Progenitor cell of endocrine pancreas (in vitro differentiated cells): ENCODE measurements around the gene UTP20. TPM values are rescaled to one million over a fixed set of nuclear protein-coding genes. Genes with fewer than 3 reads are reported as not detected.

Experiments used
- DNase-seq: peaks from one replicate; pipeline ENCODE4 v3.0.0; 2021; ENCODE audit warnings: low spot score; ENCODE audit not compliant: unreplicated experiment
- H3K27ac Mint-ChIP-seq: 2 replicates; pipeline ENCODE4 v1.8.0; 2021; ENCODE audit warnings: mild to moderate bottlenecking, moderate library complexity, mixed read lengths
- H3K27me3 Mint-ChIP-seq: 2 replicates; pipeline ENCODE4 v1.8.0; 2021; ENCODE audit warnings: mixed read lengths
- H3K36me3 Mint-ChIP-seq: 2 replicates; pipeline ENCODE4 v1.8.0; 2022; ENCODE audit warnings: mixed read lengths; ENCODE audit not compliant: insufficient read depth
- H3K4me1 Mint-ChIP-seq: 2 replicates; pipeline ENCODE4 v1.8.0; 2021; ENCODE audit warnings: low read depth, mixed read lengths
- H3K4me3 Mint-ChIP-seq: 2 replicates; pipeline ENCODE4 v1.8.0; 2021; ENCODE audit warnings: low read depth, mild to moderate bottlenecking, moderate library complexity, mixed read lengths
- H3K9me3 Mint-ChIP-seq: 2 replicates; pipeline ENCODE4 v1.8.0; 2021; ENCODE audit warnings: low read depth, mixed read lengths
- total RNA-seq: library from RNA; stranded (reverse); gene quantifications from 2 replicates; pipeline ENCODE4 v1.2.1, GENCODE V29; 2021
- TF ChIP-seq, protein P1 (sequence below): fragments of 200-600 bp; sonication (generic); IDR thresholded peaks from one replicate; pipeline ENCODE4 v1.5.0; 2021; ENCODE audit warnings: antibody characterized with exemption, mild to moderate bottlenecking; ENCODE audit not compliant: unreplicated experiment

Gene UTP20
- total RNA-seq, 1 donor from 2014 or later = 16.3 TPM

DNA sequence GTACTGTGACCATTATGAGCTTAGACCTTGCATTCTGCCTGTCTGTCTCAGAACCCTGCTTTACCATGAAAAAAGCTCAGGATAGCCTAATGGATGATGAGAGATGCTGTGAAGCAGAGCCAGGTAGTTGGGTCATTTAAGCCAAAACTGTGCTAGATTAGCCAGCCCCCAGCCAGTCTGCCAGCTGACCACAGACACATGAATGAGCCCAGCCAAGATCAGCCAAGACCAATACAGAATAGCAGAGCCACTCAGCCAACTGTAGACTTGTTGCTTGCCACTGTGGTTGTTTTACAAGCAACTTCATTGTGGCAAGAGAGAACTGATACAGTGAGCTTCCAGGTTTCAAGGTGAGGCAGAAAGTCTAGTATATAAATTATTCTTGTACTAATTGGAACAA lies 12.8 kb upstream of the UTP20 start:
- no peaks in the 10 kb centered on the region for H3K4me1 Mint-ChIP-seq

DNA sequence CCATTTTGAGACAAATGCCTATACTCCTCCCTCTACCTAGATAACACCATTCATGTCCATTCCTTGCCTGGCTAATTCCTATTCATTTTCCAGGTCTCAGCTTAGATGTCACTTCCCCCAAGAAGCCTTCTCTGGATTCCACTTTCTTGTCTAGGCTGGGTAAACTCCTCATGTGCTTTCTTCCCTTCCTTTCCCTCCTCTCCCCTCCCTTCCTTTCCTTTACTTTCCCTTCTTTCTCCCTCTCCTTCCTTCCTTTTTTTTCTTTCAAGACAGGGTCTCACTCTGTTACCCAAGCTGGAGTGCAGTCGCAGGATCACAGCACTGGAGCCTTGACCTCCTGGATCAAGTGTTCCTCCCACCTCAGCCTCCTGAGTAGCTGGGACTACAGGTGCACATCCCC lies 3.5 kb upstream of the UTP20 start:
- Mint-ChIP-seq H3K9me3 (no peaks in the 10 kb centered on the region), H3K4me3 (no peak overlapping the region), H3K36me3 (no peaks in the 10 kb centered on the region), H3K4me1 (peaks cover 3% of the 10 kb centered on the region), H3K27ac (no peak overlapping the region), H3K27me3 (peaks cover 5% of the 10 kb centered on the region)
- TF ChIP-seq, protein P1, sequence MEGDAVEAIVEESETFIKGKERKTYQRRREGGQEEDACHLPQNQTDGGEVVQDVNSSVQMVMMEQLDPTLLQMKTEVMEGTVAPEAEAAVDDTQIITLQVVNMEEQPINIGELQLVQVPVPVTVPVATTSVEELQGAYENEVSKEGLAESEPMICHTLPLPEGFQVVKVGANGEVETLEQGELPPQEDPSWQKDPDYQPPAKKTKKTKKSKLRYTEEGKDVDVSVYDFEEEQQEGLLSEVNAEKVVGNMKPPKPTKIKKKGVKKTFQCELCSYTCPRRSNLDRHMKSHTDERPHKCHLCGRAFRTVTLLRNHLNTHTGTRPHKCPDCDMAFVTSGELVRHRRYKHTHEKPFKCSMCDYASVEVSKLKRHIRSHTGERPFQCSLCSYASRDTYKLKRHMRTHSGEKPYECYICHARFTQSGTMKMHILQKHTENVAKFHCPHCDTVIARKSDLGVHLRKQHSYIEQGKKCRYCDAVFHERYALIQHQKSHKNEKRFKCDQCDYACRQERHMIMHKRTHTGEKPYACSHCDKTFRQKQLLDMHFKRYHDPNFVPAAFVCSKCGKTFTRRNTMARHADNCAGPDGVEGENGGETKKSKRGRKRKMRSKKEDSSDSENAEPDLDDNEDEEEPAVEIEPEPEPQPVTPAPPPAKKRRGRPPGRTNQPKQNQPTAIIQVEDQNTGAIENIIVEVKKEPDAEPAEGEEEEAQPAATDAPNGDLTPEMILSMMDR = no peak
- DNase-seq = no peak

More for the DNA sequence above, 12.8 kb upstream of the UTP20 start:
- Mint-ChIP-seq H3K27me3 (no peaks in the 10 kb centered on the region), H3K9me3 (peaks cover 3% of the 10 kb centered on the region), H3K4me3 (no peak overlapping the region), H3K36me3 (no peaks in the 10 kb centered on the region), H3K27ac (no peak overlapping the region)
- TF ChIP-seq, protein P1 = no peak
- DNase-seq = no peak

DNA sequence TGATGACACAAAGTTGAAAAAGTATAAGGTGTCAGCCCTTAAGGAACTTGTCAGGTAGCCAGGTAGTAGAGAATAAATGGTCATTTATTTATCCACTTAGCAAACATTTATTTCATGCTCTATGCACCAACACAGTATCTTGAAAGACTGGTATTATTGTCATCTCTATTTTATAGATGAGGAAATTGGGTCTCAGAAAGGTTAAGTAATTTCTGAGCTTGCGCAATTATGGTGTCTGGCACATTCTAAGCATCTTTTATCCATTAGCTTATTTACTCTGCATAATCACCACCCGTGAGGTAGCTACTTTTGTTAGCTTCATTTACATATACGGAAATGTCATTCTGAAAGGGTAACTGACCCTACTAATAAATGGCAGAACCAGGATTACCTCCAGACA lies 2.5 kb upstream of the UTP20 start:
- TF ChIP-seq, protein P1 = no peak
- no peak for DNase-seq
- Mint-ChIP-seq H3K9me3 (no peaks in the 10 kb centered on the region), H3K36me3 (no peaks in the 10 kb centered on the region), H3K4me3 (no peak overlapping the region), H3K27me3 (peaks cover 5% of the 10 kb centered on the region), H3K4me1 (peaks cover 3% of the 10 kb centered on the region), H3K27ac (no peak overlapping the region)

DNA sequence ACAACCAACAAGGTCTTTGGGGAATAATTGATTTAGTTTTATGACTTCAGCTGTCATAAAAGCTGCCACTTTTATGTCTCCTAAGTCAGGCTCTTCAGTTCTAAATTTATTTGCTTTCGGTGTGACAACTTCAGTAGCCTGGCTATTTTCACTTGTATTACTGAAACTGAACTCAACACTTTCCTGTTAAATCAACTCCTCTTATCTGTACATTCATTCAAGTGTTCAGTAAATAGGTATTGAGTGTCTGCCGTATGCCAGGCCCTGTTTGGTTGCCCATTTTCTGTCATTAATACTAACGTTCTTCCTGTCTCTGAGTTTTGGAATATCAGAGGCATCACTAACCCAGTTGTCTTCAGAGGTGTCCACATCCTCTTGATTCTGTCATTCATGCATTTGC lies 7.5 kb downstream of the UTP20 start:
- H3K27me3 Mint-ChIP-seq = no peaks in the 10 kb centered on the region
- H3K27ac Mint-ChIP-seq = no peak overlapping the region
- no peak for DNase-seq
- H3K36me3 Mint-ChIP-seq = peaks cover 14% of the 10 kb centered on the region
- TF ChIP-seq, protein P1 = no peak
- no peaks in the 10 kb centered on the region for H3K9me3 Mint-ChIP-seq
- no peak overlapping the region for H3K4me3 Mint-ChIP-seq
- H3K4me1 Mint-ChIP-seq = no peaks in the 10 kb centered on the region

DNA sequence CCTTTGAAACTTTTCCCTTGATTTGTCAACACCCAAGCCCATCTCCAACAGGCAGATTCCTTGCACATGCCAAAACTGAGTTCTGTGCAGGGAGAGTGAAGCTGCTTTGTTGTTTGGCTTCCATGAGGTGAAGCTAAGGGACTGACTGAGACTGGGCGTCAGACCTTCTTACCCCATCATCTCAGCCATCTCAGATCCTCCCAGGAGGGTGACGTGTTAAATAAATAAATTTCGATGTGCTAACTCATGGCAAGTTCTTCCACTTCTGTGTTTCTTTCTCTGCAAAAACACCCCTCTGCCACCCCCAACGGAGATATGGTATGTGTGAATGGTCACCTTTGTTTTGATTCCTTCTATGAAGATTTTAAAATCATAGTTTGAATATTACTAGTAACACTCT lies 17.8 kb downstream of the UTP20 start:
- Mint-ChIP-seq H3K27ac (no peak overlapping the region), H3K36me3 (peaks cover 29% of the 10 kb centered on the region), H3K4me3 (no peak overlapping the region), H3K4me1 (no peaks in the 10 kb centered on the region), H3K9me3 (no peaks in the 10 kb centered on the region), H3K27me3 (no peaks in the 10 kb centered on the region)
- TF ChIP-seq, protein P1 = no peak
- no peak for DNase-seq
